KMS-11 (cell line): ENCODE data around the gene AADACL3.
"Not testable (repeated sequence)": the region's sequence is repeated elsewhere in the genome, so short reads cannot be mapped to it uniquely, and the experiment has no call there.

Experiments
- H2AFZ ChIP-seq: fragments of 200-600 bp; sonication (generic); 2 replicates; pipeline ENCODE4 v1.6.1; 2016; ENCODE audit warnings: antibody characterized with exemption, mixed run types, low read depth
- H3K27ac ChIP-seq: fragments of 200-600 bp; sonication (generic); 2 replicates; pipeline ENCODE4 v1.6.1; 2016; ENCODE audit warnings: mild to moderate bottlenecking, mixed run types
- H3K27me3 ChIP-seq: fragments of 200-600 bp; sonication (generic); 2 replicates; pipeline ENCODE4 v1.6.1; 2017; ENCODE audit warnings: mild to moderate bottlenecking, low read depth, mixed run types, moderate library complexity; ENCODE audit not compliant: insufficient read depth
- H3K36me3 ChIP-seq: fragments of 200-600 bp; sonication (generic); 2 replicates; pipeline ENCODE4 v1.6.1; 2017; ENCODE audit warnings: mild to moderate bottlenecking, mixed run types; ENCODE audit not compliant: insufficient read depth
- H3K4me1 ChIP-seq: fragments of 200-600 bp; sonication (generic); 2 replicates; pipeline ENCODE4 v1.6.1; 2016; ENCODE audit warnings: mild to moderate bottlenecking, low read depth, mixed run types; ENCODE audit not compliant: poor library complexity, severe bottlenecking
- H3K4me2 ChIP-seq: fragments of 200-600 bp; sonication (generic); 2 replicates; pipeline ENCODE4 v1.7.0; 2016; ENCODE audit warnings: mild to moderate bottlenecking, mixed run types
- H3K4me3 ChIP-seq: fragments of 200-600 bp; sonication (generic); IDR thresholded peaks from 2 replicates; pipeline ENCODE4 v1.6.1; 2017; ENCODE audit warnings: low read depth, low read length, mixed read lengths; ENCODE audit not compliant: insufficient read depth
- H3K79me2 ChIP-seq: fragments of 200-600 bp; sonication (generic); 2 replicates; pipeline ENCODE4 v1.6.1; 2016; ENCODE audit warnings: low read depth, mixed run types; ENCODE audit not compliant: insufficient read depth
- H3K9ac ChIP-seq: fragments of 200-600 bp; sonication (generic); 2 replicates; pipeline ENCODE4 v1.6.1; 2016; ENCODE audit warnings: mild to moderate bottlenecking, mixed run types
- H4K20me1 ChIP-seq: fragments of 200-600 bp; sonication (generic); 2 replicates; pipeline ENCODE4 v1.6.1; 2016; ENCODE audit warnings: mild to moderate bottlenecking, mixed run types; ENCODE audit not compliant: insufficient read depth
- TF ChIP-seq, protein P1 (sequence below): fragments of 200-600 bp; sonication (generic); conservative IDR thresholded peaks from 2 replicates; pipeline ENCODE4 v1.6.1; 2017; ENCODE audit warnings: low read depth, mild to moderate bottlenecking, antibody characterized with exemption, low read length, moderate library complexity, mixed read lengths

AADACL3 gene

DNA sequence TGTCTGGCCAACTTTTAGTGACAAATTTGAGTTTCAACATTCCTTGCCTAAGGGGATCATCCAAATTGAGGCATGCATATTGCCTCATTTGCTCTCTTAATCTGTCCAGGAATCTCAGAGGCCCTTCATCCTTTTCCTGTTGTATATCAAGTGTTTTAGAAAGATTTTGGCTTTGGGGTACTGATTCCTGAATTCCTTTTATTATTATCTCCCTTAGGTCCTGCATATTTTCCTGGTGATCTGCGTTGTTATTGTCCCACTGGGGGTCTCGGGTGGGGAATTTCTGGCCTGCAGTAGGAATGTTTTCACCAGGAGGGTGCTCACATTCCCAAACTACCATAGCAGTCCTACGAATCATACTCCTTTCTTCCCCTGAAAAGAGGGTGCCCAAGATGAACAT lies 4.4 kb upstream of the AADACL3 start:
- H3K79me2 ChIP-seq = no peaks in the 10 kb centered on the region
- H2AFZ ChIP-seq = no peak overlapping the region
- H3K27ac ChIP-seq = no peak overlapping the region
- H3K4me3 ChIP-seq = no peak overlapping the region
- H3K27me3 ChIP-seq = peaks cover 7% of the 10 kb centered on the region; the same call in 1 of the 2 replicates
- TF ChIP-seq, protein P1, sequence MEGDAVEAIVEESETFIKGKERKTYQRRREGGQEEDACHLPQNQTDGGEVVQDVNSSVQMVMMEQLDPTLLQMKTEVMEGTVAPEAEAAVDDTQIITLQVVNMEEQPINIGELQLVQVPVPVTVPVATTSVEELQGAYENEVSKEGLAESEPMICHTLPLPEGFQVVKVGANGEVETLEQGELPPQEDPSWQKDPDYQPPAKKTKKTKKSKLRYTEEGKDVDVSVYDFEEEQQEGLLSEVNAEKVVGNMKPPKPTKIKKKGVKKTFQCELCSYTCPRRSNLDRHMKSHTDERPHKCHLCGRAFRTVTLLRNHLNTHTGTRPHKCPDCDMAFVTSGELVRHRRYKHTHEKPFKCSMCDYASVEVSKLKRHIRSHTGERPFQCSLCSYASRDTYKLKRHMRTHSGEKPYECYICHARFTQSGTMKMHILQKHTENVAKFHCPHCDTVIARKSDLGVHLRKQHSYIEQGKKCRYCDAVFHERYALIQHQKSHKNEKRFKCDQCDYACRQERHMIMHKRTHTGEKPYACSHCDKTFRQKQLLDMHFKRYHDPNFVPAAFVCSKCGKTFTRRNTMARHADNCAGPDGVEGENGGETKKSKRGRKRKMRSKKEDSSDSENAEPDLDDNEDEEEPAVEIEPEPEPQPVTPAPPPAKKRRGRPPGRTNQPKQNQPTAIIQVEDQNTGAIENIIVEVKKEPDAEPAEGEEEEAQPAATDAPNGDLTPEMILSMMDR = no peak
- H3K9ac ChIP-seq = no peak overlapping the region
- H3K4me2 ChIP-seq = no peak overlapping the region
- no peaks in the 10 kb centered on the region for H3K4me1 ChIP-seq
- H3K36me3 ChIP-seq = no peaks in the 10 kb centered on the region
- H4K20me1 ChIP-seq = no peaks in the 10 kb centered on the region

DNA sequence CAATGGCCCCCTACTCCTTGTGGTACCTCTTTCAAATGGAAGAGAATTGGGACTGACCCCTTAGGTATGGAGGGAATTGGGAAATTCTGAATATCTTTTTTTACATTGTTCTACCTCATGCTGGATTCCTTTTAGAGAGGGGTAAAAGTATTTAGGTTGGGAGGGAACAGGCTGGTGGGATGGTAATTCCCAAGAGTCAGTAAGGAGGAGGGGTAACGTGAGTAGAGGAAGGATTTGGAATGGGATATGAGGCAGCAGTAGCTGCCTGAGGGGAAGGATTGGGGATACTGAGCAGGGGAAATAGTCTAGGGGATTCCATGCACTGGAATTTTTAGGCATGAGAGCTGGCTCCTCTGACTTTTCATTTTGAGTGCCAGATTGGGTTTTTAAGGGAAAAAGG lies 3.8 kb upstream of the AADACL3 start:
- H3K4me2 ChIP-seq = no peak overlapping the region
- no peak overlapping the region for H3K4me3 ChIP-seq
- peaks cover 7% of the 10 kb centered on the region; the same call in 1 of the 2 replicates for H3K27me3 ChIP-seq
- H3K9ac ChIP-seq = no peak overlapping the region
- H3K36me3 ChIP-seq = no peaks in the 10 kb centered on the region
- H3K79me2 ChIP-seq = no peaks in the 10 kb centered on the region
- H2AFZ ChIP-seq = no peak overlapping the region
- H3K27ac ChIP-seq = no peak overlapping the region
- TF ChIP-seq, protein P1 = no peak
- no peaks in the 10 kb centered on the region for H4K20me1 ChIP-seq
- no peaks in the 10 kb centered on the region for H3K4me1 ChIP-seq

DNA sequence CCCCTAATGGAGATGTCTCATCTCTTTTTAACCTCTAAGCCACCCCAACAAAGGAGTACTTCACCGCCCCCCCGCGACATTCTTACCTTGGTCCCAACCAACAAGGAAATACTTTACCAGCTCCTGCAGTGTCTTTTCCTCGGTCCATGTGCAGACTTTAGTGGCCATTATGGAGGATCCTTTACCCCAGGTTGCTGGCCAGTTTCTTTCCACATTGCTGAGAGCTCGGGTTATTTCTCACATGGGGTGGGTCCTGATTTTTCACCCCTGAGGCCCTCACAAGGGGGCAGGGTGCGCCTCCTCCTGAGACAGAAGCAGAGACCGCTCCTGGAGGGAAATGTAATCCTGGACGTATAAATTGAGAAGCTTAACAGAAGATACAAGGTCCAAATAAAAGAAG lies 3.0 kb upstream of the AADACL3 start:
- H3K4me3 ChIP-seq = no peak overlapping the region
- H3K36me3 ChIP-seq = no peaks in the 10 kb centered on the region
- H3K9ac ChIP-seq = no peak overlapping the region
- TF ChIP-seq, protein P1 = no peak
- no peaks in the 10 kb centered on the region for H3K79me2 ChIP-seq
- peaks cover 7% of the 10 kb centered on the region; the same call in 1 of the 2 replicates for H3K27me3 ChIP-seq
- H2AFZ ChIP-seq = no peak overlapping the region
- no peaks in the 10 kb centered on the region for H4K20me1 ChIP-seq
- no peak overlapping the region for H3K27ac ChIP-seq
- no peaks in the 10 kb centered on the region for H3K4me1 ChIP-seq
- no peak overlapping the region for H3K4me2 ChIP-seq

DNA sequence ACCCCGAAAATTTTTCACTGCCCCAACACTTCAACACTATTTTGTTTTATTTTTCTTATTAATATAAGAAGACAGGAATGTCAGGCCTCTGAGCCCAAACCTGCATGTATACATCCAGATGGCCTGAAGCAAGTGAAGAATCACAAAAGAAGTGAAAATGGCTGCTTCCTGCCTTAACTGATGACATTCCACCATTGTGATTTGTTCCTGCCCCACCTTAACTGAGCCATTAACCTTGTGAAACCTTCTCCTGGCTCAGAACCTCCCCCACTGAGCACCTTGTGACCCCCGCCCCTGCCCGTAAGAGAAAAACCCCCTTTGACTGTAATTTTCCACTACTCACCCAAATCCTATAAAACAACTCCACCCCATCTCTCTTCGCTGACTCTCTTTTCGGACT lies 2.3 kb upstream of the AADACL3 start:
- H3K36me3 ChIP-seq, H3K27me3 ChIP-seq, H3K4me2 ChIP-seq, H2AFZ ChIP-seq, H3K9ac ChIP-seq, H3K27ac ChIP-seq, H3K79me2 ChIP-seq, H4K20me1 ChIP-seq, H3K4me1 ChIP-seq, H3K4me3 ChIP-seq: not testable (repeated sequence)

DNA sequence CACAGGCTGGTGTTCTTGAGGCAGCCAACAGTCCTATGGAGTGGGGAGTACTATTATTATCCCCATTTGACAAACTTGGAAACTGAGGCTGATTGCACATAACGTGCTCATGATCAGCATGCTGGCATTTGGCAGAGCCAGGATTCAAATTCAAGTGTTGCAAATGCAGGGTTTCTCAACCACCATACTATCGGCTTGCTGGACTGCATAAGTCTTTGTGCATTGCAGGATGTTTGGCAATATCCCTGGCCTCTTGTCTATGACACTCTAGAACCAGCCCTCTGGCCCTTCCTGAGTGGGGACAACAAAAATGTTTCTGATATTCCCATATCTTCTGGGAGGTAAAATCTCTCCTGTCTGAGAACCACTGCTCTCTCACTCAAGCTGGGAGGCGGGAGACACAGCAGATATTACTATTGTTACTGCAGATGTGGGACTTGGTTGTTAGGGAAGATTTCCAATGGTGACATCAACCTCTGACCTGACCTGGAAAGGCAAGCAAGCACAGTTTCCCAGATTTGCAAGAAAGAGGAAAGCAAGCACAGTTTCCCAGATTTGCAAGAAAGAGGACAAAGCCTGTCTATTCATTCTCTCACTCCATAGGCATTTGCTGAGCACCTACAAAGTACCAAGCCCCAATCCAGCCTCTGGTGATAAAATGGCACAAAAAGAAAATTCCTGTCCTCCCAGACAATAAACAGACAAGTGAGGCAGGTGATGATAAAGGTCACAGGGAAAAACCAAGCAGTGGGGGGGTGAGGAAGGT lies 1.0 kb upstream of the AADACL3 start:
- Histone ChIP-seq H3K36me3 (no peaks in the 10 kb centered on the region), H2AFZ (no peak overlapping the region), H3K27me3 (peaks cover 7% of the 10 kb centered on the region; the same call in 1 of the 2 replicates), H3K9ac (no peak overlapping the region), H3K27ac (no peak overlapping the region), H3K4me2 (no peak overlapping the region), H3K4me3 (no peak overlapping the region), H3K79me2 (no peaks in the 10 kb centered on the region), H3K4me1 (no peaks in the 10 kb centered on the region), H4K20me1 (no peaks in the 10 kb centered on the region)
- TF ChIP-seq, protein P1 = no peak
